T-helper 17 cell (primary cell): Measurements from ENCODE around the gene RARRES1. TPM values are rescaled to one million over a fixed set of nuclear protein-coding genes. Genes with fewer than 3 reads are reported as not detected.

Experiments used
- ATAC-seq: fragments of 150-1000 bp; cut with Tn5 transposase; 2 replicates; pipeline ENCODE4 v1.10.0; 2021; ENCODE audit warnings: mild to moderate bottlenecking, moderate library complexity
- DNase-seq, 3 donors: peaks; one replicate each; pipeline versions ENCODE4 v3.0.0 to v3.0.0-alpha.2; 2020 to 2021
- H3K9me3 ChIP-seq: one replicate; pipeline ENCODE4 v1.7.0; 2013; ENCODE audit warnings: low read length, mild to moderate bottlenecking; ENCODE audit not compliant: control insufficient read depth, poor library complexity, severe bottlenecking
- H3K27ac Mint-ChIP-seq: one replicate; pipeline ENCODE4 v1.8.0; 2022; ENCODE audit warnings: mild to moderate bottlenecking, moderate library complexity, mixed read lengths
- H3K27me3 Mint-ChIP-seq: one replicate; pipeline ENCODE4 v1.8.0; 2022; ENCODE audit warnings: mixed read lengths
- H3K36me3 Mint-ChIP-seq: one replicate; pipeline ENCODE4 v1.8.0; 2022; ENCODE audit warnings: low read depth, mixed read lengths
- H3K4me1 Mint-ChIP-seq: one replicate; pipeline ENCODE4 v1.8.0; 2022; ENCODE audit warnings: mild to moderate bottlenecking, mixed read lengths
- H3K4me3 Mint-ChIP-seq: one replicate; pipeline ENCODE4 v1.8.0; 2022; ENCODE audit warnings: mild to moderate bottlenecking, moderate library complexity, mixed read lengths
- total RNA-seq, 4 donors: library from RNA in 2 of 4; stranded (reverse) in 2 of 4; gene quantifications; one replicate each; pipeline ENCODE4 v1.2.3 and lab custom pipeline; 2022 to 2026

Gene RARRES1
- total RNA-seq, 2 donors from 2014 or later = not detected

GRCh38 chr3:158750016-158750415 is 17.8 kb upstream of the RARRES1 start:
- no peak for DNase-seq
- Mint-ChIP-seq H3K4me3 (no peak overlapping the region), H3K4me1 (peaks cover 3% of the 10 kb centered on the region), H3K36me3 (peaks cover 2% of the 10 kb centered on the region), H3K27me3 (no peaks in the 10 kb centered on the region), H3K27ac (no peak overlapping the region)
- no peak for ATAC-seq
- H3K9me3 ChIP-seq = no peaks in the 10 kb centered on the region

- no peaks in the 10 kb centered on the region for H3K9me3 ChIP-seq
- H3K36me3 Mint-ChIP-seq = peaks cover 2% of the 10 kb centered on the region
- H3K27me3 Mint-ChIP-seq = no peaks in the 10 kb centered on the region
- DNase-seq (no peak), ATAC-seq (no peak)
- no peak overlapping the region for H3K27ac Mint-ChIP-seq
- H3K4me3 Mint-ChIP-seq = no peak overlapping the region
- peaks cover 3% of the 10 kb centered on the region for H3K4me1 Mint-ChIP-seq
Measured at GRCh38 chr3:158749526-158749925, 17.3 kb upstream of the RARRES1 start.

- H3K9me3 ChIP-seq = no peaks in the 10 kb centered on the region
- ATAC-seq (no peak), DNase-seq (no peak)
- Mint-ChIP-seq H3K27ac (no peak overlapping the region), H3K36me3 (peaks cover 6% of the 10 kb centered on the region), H3K27me3 (no peaks in the 10 kb centered on the region), H3K4me1 (peaks cover 3% of the 10 kb centered on the region), H3K4me3 (no peak overlapping the region)
Measured at GRCh38 chr3:158748237-158748828, 16.1 kb upstream of the RARRES1 start.

GRCh38 chr3:158747417-158747816 is 15.2 kb upstream of the RARRES1 start:
- ATAC-seq = no peak
- Mint-ChIP-seq H3K36me3 (peaks cover 6% of the 10 kb centered on the region), H3K4me3 (no peak overlapping the region), H3K4me1 (peaks cover 6% of the 10 kb centered on the region), H3K27ac (no peak overlapping the region), H3K27me3 (no peaks in the 10 kb centered on the region)
- DNase-seq = no peak
- no peaks in the 10 kb centered on the region for H3K9me3 ChIP-seq

GRCh38 chr3:158745551-158745950 is 13.3 kb upstream of the RARRES1 start:
- DNase-seq (no peak), ATAC-seq (no peak)
- Mint-ChIP-seq H3K4me1 (peaks cover 17% of the 10 kb centered on the region), H3K27me3 (no peaks in the 10 kb centered on the region), H3K27ac (no peak overlapping the region), H3K36me3 (peaks cover 6% of the 10 kb centered on the region), H3K4me3 (no peak overlapping the region)
- no peaks in the 10 kb centered on the region for H3K9me3 ChIP-seq

GRCh38 chr3:158744567-158745288 is 12.5 kb upstream of the RARRES1 start:
- H3K4me1 Mint-ChIP-seq = peaks cover 17% of the 10 kb centered on the region
- ATAC-seq (no peak), DNase-seq (no peak)
- no peaks in the 10 kb centered on the region for H3K27me3 Mint-ChIP-seq
- no peaks in the 10 kb centered on the region for H3K9me3 ChIP-seq
- H3K36me3 Mint-ChIP-seq = peaks cover 6% of the 10 kb centered on the region
- H3K27ac Mint-ChIP-seq = no peak overlapping the region
- H3K4me3 Mint-ChIP-seq = no peak overlapping the region

GRCh38 chr3:158743664-158744566 is 11.7 kb upstream of the RARRES1 start:
- no peaks in the 10 kb centered on the region for H3K9me3 ChIP-seq
- H3K36me3 Mint-ChIP-seq = peaks cover 5% of the 10 kb centered on the region
- H3K4me3 Mint-ChIP-seq = no peak overlapping the region
- H3K27me3 Mint-ChIP-seq = no peaks in the 10 kb centered on the region
- ATAC-seq (no peak), DNase-seq (no peak)
- H3K4me1 Mint-ChIP-seq = peaks cover 15% of the 10 kb centered on the region
- H3K27ac Mint-ChIP-seq = no peak overlapping the region

- DNase-seq (no peak), ATAC-seq (no peak)
- H3K27me3 Mint-ChIP-seq = no peaks in the 10 kb centered on the region
- no peaks in the 10 kb centered on the region for H3K9me3 ChIP-seq
- H3K36me3 Mint-ChIP-seq = peaks cover 4% of the 10 kb centered on the region
- H3K27ac Mint-ChIP-seq = no peak overlapping the region
- H3K4me1 Mint-ChIP-seq = peaks cover 14% of the 10 kb centered on the region
- no peak overlapping the region for H3K4me3 Mint-ChIP-seq
Measured at GRCh38 chr3:158742871-158743663, 10.8 kb upstream of the RARRES1 start.

- H3K9me3 ChIP-seq = no peaks in the 10 kb centered on the region
- Mint-ChIP-seq H3K36me3 (peaks cover 4% of the 10 kb centered on the region), H3K27me3 (no peaks in the 10 kb centered on the region), H3K4me1 (peaks cover 14% of the 10 kb centered on the region), H3K27ac (no peak overlapping the region), H3K4me3 (no peak overlapping the region)
- DNase-seq (no peak), ATAC-seq (no peak)
Measured at GRCh38 chr3:158739661-158740060, 7.4 kb upstream of the RARRES1 start.

GRCh38 chr3:158739078-158739477 is 6.8 kb upstream of the RARRES1 start:
- no peaks in the 10 kb centered on the region for H3K27me3 Mint-ChIP-seq

GRCh38 chr3:158738653-158739052 is 6.4 kb upstream of the RARRES1 start:
- no peaks in the 10 kb centered on the region for H3K9me3 ChIP-seq
- H3K27ac Mint-ChIP-seq = peak overlapping the region; percentile 4
- H3K27me3 Mint-ChIP-seq = no peaks in the 10 kb centered on the region
- no peak overlapping the region for H3K4me3 Mint-ChIP-seq
- ATAC-seq = no peak
- no peak for DNase-seq
- H3K36me3 Mint-ChIP-seq = no peaks in the 10 kb centered on the region
- H3K4me1 Mint-ChIP-seq = peaks cover 14% of the 10 kb centered on the region

More at GRCh38 chr3:158739078-158739477, 6.8 kb upstream of the RARRES1 start:
- no peak overlapping the region for H3K4me3 Mint-ChIP-seq
- no peak for DNase-seq
- no peak for ATAC-seq
- H3K36me3 Mint-ChIP-seq = peaks cover 4% of the 10 kb centered on the region
- H3K4me1 Mint-ChIP-seq = peaks cover 14% of the 10 kb centered on the region
- no peaks in the 10 kb centered on the region for H3K9me3 ChIP-seq
- peak overlapping the region; percentile 4 for H3K27ac Mint-ChIP-seq

GRCh38 chr3:158737976-158738615 is 5.8 kb upstream of the RARRES1 start:
- Mint-ChIP-seq H3K4me1 (peaks cover 14% of the 10 kb centered on the region), H3K4me3 (no peak overlapping the region), H3K27me3 (no peaks in the 10 kb centered on the region), H3K27ac (peak overlapping the region; percentile 4), H3K36me3 (no peaks in the 10 kb centered on the region)
- DNase-seq (no peak), ATAC-seq (no peak)
- no peaks in the 10 kb centered on the region for H3K9me3 ChIP-seq
